ENCODE measurements around the gene IFNB1. TPM values are rescaled to one million over a fixed set of nuclear protein-coding genes. Genes with fewer than 3 reads are reported as not detected.

The IFNB1 gene
- total and polyA plus RNA-seq, 11 donors, result not detected

- H3K4me1 ChIP-seq, result peaks cover 0 to 44% (median 4%) of the 10 kb centered on the region in 12 donors
- peak overlapping the region in 9 of 12 donors; percentile 18 to 88 (median 45) for H3K27ac ChIP-seq
- peaks cover 0 to 11% (median 0%) of the 10 kb centered on the region in 9 donors for H3K27me3 ChIP-seq
- H3K4me3 ChIP-seq, result peak overlapping the region in 10 of 12 donors; percentile 46 to 73 (median 62)
- ATAC-seq (peak in 3 of 4 donors; percentile 55 to 59 (median 56)), DNase-seq (no peak)
- intact Hi-C loops (cut with DNase I), result loop anchor here in 3 of 10 donors (10.0 kb wide), 2 partner anchors 74 to 84 kb away; no protein-coding TSS in a partner anchor
- no peak for TF ChIP-seq POLR2A (IDR thresholded peaks at IDR 0.05)
- TF ChIP-seq, protein P1, sequence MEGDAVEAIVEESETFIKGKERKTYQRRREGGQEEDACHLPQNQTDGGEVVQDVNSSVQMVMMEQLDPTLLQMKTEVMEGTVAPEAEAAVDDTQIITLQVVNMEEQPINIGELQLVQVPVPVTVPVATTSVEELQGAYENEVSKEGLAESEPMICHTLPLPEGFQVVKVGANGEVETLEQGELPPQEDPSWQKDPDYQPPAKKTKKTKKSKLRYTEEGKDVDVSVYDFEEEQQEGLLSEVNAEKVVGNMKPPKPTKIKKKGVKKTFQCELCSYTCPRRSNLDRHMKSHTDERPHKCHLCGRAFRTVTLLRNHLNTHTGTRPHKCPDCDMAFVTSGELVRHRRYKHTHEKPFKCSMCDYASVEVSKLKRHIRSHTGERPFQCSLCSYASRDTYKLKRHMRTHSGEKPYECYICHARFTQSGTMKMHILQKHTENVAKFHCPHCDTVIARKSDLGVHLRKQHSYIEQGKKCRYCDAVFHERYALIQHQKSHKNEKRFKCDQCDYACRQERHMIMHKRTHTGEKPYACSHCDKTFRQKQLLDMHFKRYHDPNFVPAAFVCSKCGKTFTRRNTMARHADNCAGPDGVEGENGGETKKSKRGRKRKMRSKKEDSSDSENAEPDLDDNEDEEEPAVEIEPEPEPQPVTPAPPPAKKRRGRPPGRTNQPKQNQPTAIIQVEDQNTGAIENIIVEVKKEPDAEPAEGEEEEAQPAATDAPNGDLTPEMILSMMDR (IDR thresholded peaks at IDR 0.05), result no peak
- WGBS, 4 donors, result 80 to 89% (median 86%) methylated on average over 5 of the region's 5 CpGs
- H3K9me3 ChIP-seq, result no peaks in the 10 kb centered on the region
- H3K36me3 ChIP-seq, result peaks cover 0 to 9% (median 0%) of the 10 kb centered on the region in 9 donors
Observed at GRCh38 chr9:21030389-21031035, 47.2 kb downstream of the IFNB1 start.

- TF ChIP-seq, protein P1 (IDR thresholded peaks at IDR 0.05), result no peak
- TF ChIP-seq POLR2A (IDR thresholded peaks at IDR 0.05), result no peak
- intact Hi-C loops (cut with DNase I), result loop anchor here in 4 of 10 donors (10.0 kb wide), 2 partner anchors 75 to 85 kb away; no protein-coding TSS in a partner anchor
- ATAC-seq (no peak), DNase-seq (no peak)
- Histone ChIP-seq H3K4me3 (no peak overlapping the region), H3K27ac (peak overlapping the region in 1 of 12 donors; percentile 86), H3K4me1 (peaks cover 0 to 49% (median 4%) of the 10 kb centered on the region in 12 donors), H3K27me3 (peaks cover 0 to 10% (median 0%) of the 10 kb centered on the region in 9 donors), H3K9me3 (no peaks in the 10 kb centered on the region), H3K36me3 (peaks cover 0 to 9% (median 0%) of the 10 kb centered on the region in 9 donors)
- WGBS, 4 donors, result 74 to 85% (median 79%) methylated on average over 8 of the region's 8 CpGs
Observed at GRCh38 chr9:21029661-21030060, 48.1 kb downstream of the IFNB1 start.

DNA sequence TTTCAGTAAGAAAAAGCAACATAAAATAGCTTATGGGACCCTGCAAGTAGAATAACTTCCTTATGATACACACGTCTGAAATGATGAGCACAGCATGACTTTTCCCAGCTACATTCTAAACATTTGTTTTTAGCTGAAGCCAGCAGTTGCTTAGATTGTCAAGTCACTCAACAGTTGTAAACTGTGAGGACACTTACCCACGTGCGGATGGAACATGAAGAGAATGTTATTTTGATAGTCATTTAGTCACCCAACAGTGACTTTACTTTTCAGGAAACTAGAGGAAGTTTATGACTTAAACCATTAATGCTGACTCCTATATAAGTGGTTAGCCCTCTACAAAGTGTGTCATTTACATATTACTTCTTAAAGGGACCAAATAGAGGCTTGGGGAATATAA, 49.3 kb downstream of the IFNB1 start:
- peaks cover 0 to 9% (median 0%) of the 10 kb centered on the region in 9 donors for H3K36me3 ChIP-seq
- ATAC-seq (no peak), DNase-seq (no peak)
- no peaks in the 10 kb centered on the region for H3K27me3 ChIP-seq
- WGBS, 4 donors, result 45 to 61% (median 49%) methylated on average over 3 of the region's 3 CpGs
- H3K4me3 ChIP-seq, result no peak overlapping the region
- TF ChIP-seq, protein P1 (IDR thresholded peaks at IDR 0.05), result no peak
- TF ChIP-seq POLR2A (IDR thresholded peaks at IDR 0.05), result no peak
- peaks cover 0 to 57% (median 4%) of the 10 kb centered on the region in 12 donors for H3K4me1 ChIP-seq
- no peaks in the 10 kb centered on the region for H3K9me3 ChIP-seq
- H3K27ac ChIP-seq, result peak overlapping the region in 2 of 12 donors; percentile 28 to 33
- intact Hi-C loops (cut with DNase I), result loop anchor here in 1 of 10 donors (10.0 kb wide), 1 partner anchor 86 kb away; no protein-coding TSS in a partner anchor

DNA sequence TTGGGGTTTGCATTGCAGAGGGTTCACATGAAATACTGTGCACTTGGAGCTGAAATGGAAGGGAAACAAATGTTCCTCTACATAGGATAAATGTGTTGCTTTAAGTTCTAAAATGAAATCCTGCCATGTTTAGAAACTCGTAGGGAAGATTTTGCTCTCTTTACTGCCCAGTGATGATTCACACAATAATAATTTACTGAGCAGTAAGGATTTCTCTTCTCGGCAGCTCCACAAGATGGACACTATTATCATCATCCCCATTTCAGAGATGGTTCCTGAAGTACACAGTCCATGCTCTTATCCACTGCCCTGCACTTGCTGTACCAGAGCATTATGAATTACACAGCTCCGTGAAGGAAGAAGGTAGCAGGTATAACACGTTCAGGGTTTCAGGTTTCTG, 50.4 kb downstream of the IFNB1 start:
- intact Hi-C loops (cut with DNase I), result loop anchor here in 1 of 10 donors (10.0 kb wide), 1 partner anchor 88 kb away; no protein-coding TSS in a partner anchor
- TF ChIP-seq POLR2A (IDR thresholded peaks at IDR 0.05), result no peak
- TF ChIP-seq, protein P1 (IDR thresholded peaks at IDR 0.05), result no peak
- 81 to 86% (median 86%) methylated on average over 4 of the region's 4 CpGs for WGBS, 4 donors
- H3K9me3 ChIP-seq, result no peaks in the 10 kb centered on the region
- H3K4me1 ChIP-seq, result peaks cover 0 to 61% (median 4%) of the 10 kb centered on the region in 12 donors
- H3K27me3 ChIP-seq, result no peaks in the 10 kb centered on the region
- H3K36me3 ChIP-seq, result peaks cover 0 to 9% (median 0%) of the 10 kb centered on the region in 9 donors
- no peak overlapping the region for H3K27ac ChIP-seq
- ATAC-seq (no peak), DNase-seq (no peak)
- H3K4me3 ChIP-seq, result no peak overlapping the region

All from heart left ventricle (tissue), 16 donors.